Mesendoderm (in vitro differentiated cells): Measurements from ENCODE around the gene USP48.

ENCODE experiments used
- DNase-seq: peaks from one replicate; pipeline ENCODE4 v3.0.0; 2013
- H2AK5ac ChIP-seq: 2 replicates; pipeline ENCODE4 v1.6.1; 2013; ENCODE audit warnings: low read length, inconsistent platforms
- H2BK120ac ChIP-seq: 2 replicates; pipeline ENCODE4 v1.6.1; 2013; ENCODE audit warnings: low read depth, mild to moderate bottlenecking, low read length, moderate library complexity, mixed read lengths
- H2BK15ac ChIP-seq: replicated peaks from 2 replicates; pipeline ENCODE4 v1.6.1; 2013; ENCODE audit warnings: low read depth, mild to moderate bottlenecking, moderate library complexity
- H2BK5ac ChIP-seq: 2 replicates; pipeline ENCODE4 v1.6.1; 2013; ENCODE audit warnings: low read length, inconsistent platforms
- H3K18ac ChIP-seq: 2 replicates; pipeline ENCODE4 v1.6.1; 2013; ENCODE audit warnings: mild to moderate bottlenecking, low read length, mixed read lengths
- H3K23ac ChIP-seq: one replicate; pipeline ENCODE4 v1.6.1; 2013; ENCODE audit warnings: low read length
- H3K27ac ChIP-seq: 2 replicates; pipeline ENCODE4 v1.5.1; 2013; ENCODE audit warnings: low read depth, mild to moderate bottlenecking, inconsistent platforms, low read length, moderate library complexity
- H3K27me3 ChIP-seq: 2 replicates; pipeline ENCODE4 v1.6.1; 2013; ENCODE audit warnings: low read length, control low read depth, mild to moderate bottlenecking, inconsistent platforms; ENCODE audit not compliant: insufficient read depth, poor library complexity
- H3K36me3 ChIP-seq: 2 replicates; pipeline ENCODE4 v1.6.1; 2013; ENCODE audit warnings: low read length, inconsistent platforms; ENCODE audit not compliant: control insufficient read depth, insufficient read depth
- H3K4ac ChIP-seq: one replicate; pipeline ENCODE4 v1.6.1; 2013; ENCODE audit warnings: low read depth, mild to moderate bottlenecking, low read length, moderate library complexity
- H3K4me1 ChIP-seq: 2 replicates; pipeline ENCODE4 v1.6.1; 2013; ENCODE audit warnings: low read depth, low read length, inconsistent platforms; ENCODE audit not compliant: control insufficient read depth
- H3K4me2 ChIP-seq: 2 replicates; pipeline ENCODE4 v1.6.1; 2013; ENCODE audit warnings: low read length
- H3K4me3 ChIP-seq: 2 replicates; pipeline ENCODE4 v1.5.1; 2013; ENCODE audit warnings: mild to moderate bottlenecking, low read length
- H3K56ac ChIP-seq: one replicate; pipeline ENCODE4 v1.6.1; 2013; ENCODE audit warnings: low read length
- H3K79me1 ChIP-seq: 2 replicates; pipeline ENCODE4 v1.6.1; 2013; ENCODE audit warnings: low read length, inconsistent platforms
- H3K79me2 ChIP-seq: 2 replicates; pipeline ENCODE4 v1.6.1; 2013; ENCODE audit warnings: mild to moderate bottlenecking, low read length; ENCODE audit not compliant: control insufficient read depth, insufficient read depth
- H3K9ac ChIP-seq: 2 replicates; pipeline ENCODE4 v1.6.1; 2013; ENCODE audit warnings: low read length, inconsistent platforms
- H4K5ac ChIP-seq: one replicate; pipeline ENCODE4 v1.6.1; 2013; ENCODE audit warnings: low read length
- H4K8ac ChIP-seq: one replicate; pipeline ENCODE4 v1.6.1; 2013; ENCODE audit warnings: low read depth, mild to moderate bottlenecking, control low read depth, low read length, moderate library complexity
- WGBS: extraction: QIAGEN DNeasy Blood & Tissue Kit; methylation state at CpG from one replicate; pipeline ENCODE4 v1.1.7; 2013; ENCODE audit warnings: low lambda C conversion rate, missing lambda C conversion rate; ENCODE audit not compliant: insufficient coverage; ENCODE audit errors: extremely low coverage; 5-methylcytosine and 5-hydroxymethylcytosine counted together

Gene USP48

GRCh38 chr1:21665711-21666575 is 117.0 kb downstream of the USP48 start:
- no peak overlapping the region for H3K27ac ChIP-seq
- no peak overlapping the region for H3K4me3 ChIP-seq
- H3K18ac ChIP-seq: no peak overlapping the region
- no CpG with 5 or more reads among the region's 8 CpGs for WGBS
- H3K79me1 ChIP-seq: no peaks in the 10 kb centered on the region
- no peak overlapping the region for H2BK15ac ChIP-seq
- H2BK120ac ChIP-seq: no peak overlapping the region
- no peak overlapping the region for H3K23ac ChIP-seq
- H3K9ac ChIP-seq: no peak overlapping the region
- no peak overlapping the region for H3K4ac ChIP-seq
- no peak for DNase-seq
- no peaks in the 10 kb centered on the region for H3K27me3 ChIP-seq
- H2BK5ac ChIP-seq: no peak overlapping the region
- H3K4me1 ChIP-seq: no peaks in the 10 kb centered on the region
- H4K5ac ChIP-seq: no peak overlapping the region
- no peak overlapping the region for H3K56ac ChIP-seq
- H4K8ac ChIP-seq: no peak overlapping the region
- H3K79me2 ChIP-seq: no peaks in the 10 kb centered on the region
- H3K4me2 ChIP-seq: no peak overlapping the region
- no peak overlapping the region for H2AK5ac ChIP-seq
- H3K36me3 ChIP-seq: no peaks in the 10 kb centered on the region

- no peak for DNase-seq
Observed at GRCh38 chr1:21664806-21665588, 118.0 kb downstream of the USP48 start.

GRCh38 chr1:21663951-21664805 is 118.8 kb downstream of the USP48 start:
- H3K4ac ChIP-seq: no peak overlapping the region
- H3K23ac ChIP-seq: no peak overlapping the region
- H3K79me1 ChIP-seq: no peaks in the 10 kb centered on the region
- H3K18ac ChIP-seq: no peak overlapping the region
- H3K36me3 ChIP-seq: no peaks in the 10 kb centered on the region
- no peaks in the 10 kb centered on the region for H3K79me2 ChIP-seq
- H3K27ac ChIP-seq: no peak overlapping the region
- H4K8ac ChIP-seq: no peak overlapping the region
- peak; percentile 23 for DNase-seq
- no peak overlapping the region for H3K4me2 ChIP-seq
- H2BK15ac ChIP-seq: no peak overlapping the region
- no peak overlapping the region for H2BK120ac ChIP-seq
- H4K5ac ChIP-seq: no peak overlapping the region
- no peak overlapping the region for H3K56ac ChIP-seq
- no peaks in the 10 kb centered on the region for H3K27me3 ChIP-seq
- H2AK5ac ChIP-seq: no peak overlapping the region
- no peak overlapping the region for H3K9ac ChIP-seq
- no CpG with 5 or more reads among the region's 16 CpGs for WGBS
- H2BK5ac ChIP-seq: no peak overlapping the region
- H3K4me3 ChIP-seq: no peak overlapping the region
- no peaks in the 10 kb centered on the region for H3K4me1 ChIP-seq

More at GRCh38 chr1:21664806-21665588, 118.0 kb downstream of the USP48 start:
- Histone ChIP-seq H3K18ac (no peak overlapping the region), H2AK5ac (no peak overlapping the region), H3K9ac (no peak overlapping the region), H3K4me1 (no peaks in the 10 kb centered on the region), H4K5ac (no peak overlapping the region), H3K27ac (no peak overlapping the region), H3K79me2 (no peaks in the 10 kb centered on the region), H4K8ac (no peak overlapping the region), H2BK5ac (no peak overlapping the region), H2BK120ac (no peak overlapping the region), H3K36me3 (no peaks in the 10 kb centered on the region), H3K4ac (no peak overlapping the region), H3K4me2 (no peak overlapping the region), H3K4me3 (no peak overlapping the region), H3K56ac (no peak overlapping the region), H3K79me1 (no peaks in the 10 kb centered on the region), H2BK15ac (no peak overlapping the region), H3K23ac (no peak overlapping the region), H3K27me3 (no peaks in the 10 kb centered on the region)
- no CpG with 5 or more reads among the region's 10 CpGs for WGBS

GRCh38 chr1:21663248-21663950 is 119.5 kb downstream of the USP48 start:
- Histone ChIP-seq H2BK15ac (no peak overlapping the region), H3K4ac (no peak overlapping the region), H3K36me3 (no peaks in the 10 kb centered on the region), H2AK5ac (no peak overlapping the region), H2BK120ac (no peak overlapping the region), H4K8ac (no peak overlapping the region), H3K4me2 (no peak overlapping the region), H2BK5ac (no peak overlapping the region), H3K27ac (no peak overlapping the region), H3K4me3 (no peak overlapping the region), H3K79me1 (no peaks in the 10 kb centered on the region), H3K9ac (no peak overlapping the region), H3K27me3 (no peaks in the 10 kb centered on the region), H3K56ac (no peak overlapping the region), H3K23ac (no peak overlapping the region), H4K5ac (no peak overlapping the region), H3K4me1 (no peaks in the 10 kb centered on the region), H3K18ac (no peak overlapping the region), H3K79me2 (no peaks in the 10 kb centered on the region)
- no peak for DNase-seq
- WGBS: no CpG with 5 or more reads among the region's 11 CpGs

- H2BK15ac ChIP-seq: no peak overlapping the region
- H3K18ac ChIP-seq: no peak overlapping the region
- H3K36me3 ChIP-seq: no peaks in the 10 kb centered on the region
- no peak overlapping the region for H2BK120ac ChIP-seq
- no peak overlapping the region for H3K4me3 ChIP-seq
- H2AK5ac ChIP-seq: no peak overlapping the region
- H3K4ac ChIP-seq: no peak overlapping the region
- no peak for DNase-seq
- no peak overlapping the region for H4K8ac ChIP-seq
- no peaks in the 10 kb centered on the region for H3K79me2 ChIP-seq
- H4K5ac ChIP-seq: no peak overlapping the region
- no peaks in the 10 kb centered on the region for H3K79me1 ChIP-seq
- no peak overlapping the region for H3K27ac ChIP-seq
- no peak overlapping the region for H3K56ac ChIP-seq
- no peak overlapping the region for H3K4me2 ChIP-seq
- no peaks in the 10 kb centered on the region for H3K4me1 ChIP-seq
- no peak overlapping the region for H2BK5ac ChIP-seq
- no peaks in the 10 kb centered on the region for H3K27me3 ChIP-seq
- no peak overlapping the region for H3K9ac ChIP-seq
- H3K23ac ChIP-seq: no peak overlapping the region
- no CpG with 5 or more reads among the region's 6 CpGs for WGBS
Observed at GRCh38 chr1:21662426-21663247, 120.3 kb downstream of the USP48 start.
